Fibroblast of pulmonary artery (primary cell): ENCODE measurements around the gene CYP4Z1.
"Not testable (repeated sequence)": the region's sequence is repeated elsewhere in the genome, so short reads cannot be mapped to it uniquely, and the experiment has no call there.

ENCODE experiments used
- DNase-seq: peaks from one replicate; pipeline ENCODE4 v3.0.0-alpha.2; 2010; ENCODE audit warnings: low read depth
- H3K4me3 ChIP-seq: replicated peaks from 2 replicates; pipeline ENCODE4 v1.5.1; 2011; ENCODE audit warnings: low read depth, mild to moderate bottlenecking, control low read depth, low read length, moderate library complexity
- CTCF ChIP-seq: IDR thresholded peaks from 2 replicates; pipeline ENCODE4 v1.5.1; 2011; ENCODE audit warnings: mild to moderate bottlenecking, control low read depth, low read length, inconsistent platforms; ENCODE audit errors: missing control alignments

CYP4Z1 gene

GRCh38 chr1:47031585-47031984 lies 35.4 kb upstream of the CYP4Z1 start:
- peak; percentile 53 for DNase-seq
- no peak for TF ChIP-seq CTCF
- no peak overlapping the region for H3K4me3 ChIP-seq

- H3K4me3 ChIP-seq = no peak overlapping the region
- no peak for DNase-seq
- TF ChIP-seq CTCF = no peak
Observed at GRCh38 chr1:47036764-47037163, 30.3 kb upstream of the CYP4Z1 start.

- H3K4me3 ChIP-seq = no peak overlapping the region
- no peak for DNase-seq
- TF ChIP-seq CTCF = no peak
Observed at GRCh38 chr1:47059376-47059775, 7.7 kb upstream of the CYP4Z1 start.

- H3K4me3 ChIP-seq, DNase-seq: not testable (repeated sequence)
Observed at GRCh38 chr1:47069080-47069479, 2.0 kb downstream of the CYP4Z1 start.

- not testable (repeated sequence) for DNase-seq, H3K4me3 ChIP-seq
Observed at GRCh38 chr1:47069509-47069908, 2.5 kb downstream of the CYP4Z1 start.

- H3K4me3 ChIP-seq = not testable (repeated sequence)
- DNase-seq = peak; percentile 49
- peak; percentile 40 for TF ChIP-seq CTCF
Observed at GRCh38 chr1:47089356-47089755, 22.3 kb downstream of the CYP4Z1 start.

- H3K4me3 ChIP-seq, DNase-seq: not testable (repeated sequence)
- TF ChIP-seq CTCF = peak; percentile 18
Observed at GRCh38 chr1:47091476-47091875, 24.4 kb downstream of the CYP4Z1 start.

- no peak for DNase-seq
- no peak overlapping the region for H3K4me3 ChIP-seq
- TF ChIP-seq CTCF = no peak
Observed at GRCh38 chr1:47104816-47105215, 37.8 kb downstream of the CYP4Z1 start.
